Tibial nerve (tissue), 4 donors: ENCODE data around the gene CUTA. TPM values are rescaled to one million over a fixed set of nuclear protein-coding genes. Genes with fewer than 3 reads are reported as not detected.
"Not testable (repeated sequence)": the region's sequence is repeated elsewhere in the genome, so short reads cannot be mapped to it uniquely, and the experiment has no call there.

Experiments used
- DNase-seq, 2 donors: peaks; one replicate each; pipeline ENCODE4 v3.0.0-alpha.2; 2019; ENCODE audit warnings: low spot score in 2 of 2
- H3K27ac ChIP-seq, 4 donors: fragments of 200-600 bp; sonication (generic) in 3 of 4; one replicate each; pipeline ENCODE4 v1.5.1; 2017 to 2019; ENCODE audit warnings: mild to moderate bottlenecking in 1 of 4
- H3K27me3 ChIP-seq, 2 donors: fragments of 200-600 bp; sonication (generic) in 1 of 2; one replicate each; pipeline versions ENCODE4 v1.5.1 to v1.6.0; 2017 to 2019
- H3K36me3 ChIP-seq, 3 donors: fragments of 200-600 bp; sonication (generic); one replicate each; pipeline ENCODE4 v1.5.1; 2018 to 2019
- H3K4me1 ChIP-seq, 4 donors: fragments of 200-600 bp; sonication (generic) in 3 of 4; one replicate each; pipeline ENCODE4 v1.5.1; 2017 to 2019
- H3K4me3 ChIP-seq, 4 donors: fragments of 200-600 bp; sonication (generic) in 3 of 4; one replicate each; pipeline ENCODE4 v1.5.1; 2017 to 2019; ENCODE audit warnings: mild to moderate bottlenecking in 1 of 4, moderate library complexity in 1 of 4
- H3K9me3 ChIP-seq, 4 donors: fragments of 200-600 bp; sonication (generic) in 3 of 4; one replicate each; pipeline ENCODE4 v1.5.1; 2017 to 2019
- CTCF ChIP-seq, 5 experiments: fragments of 200-600 bp in 3 of 5; fragments of 450-650 bp in 2 of 5; sonication (generic) in 3 of 5; IDR thresholded peaks; one replicate each; pipeline ENCODE4 v1.5.1; 2016 to 2019; ENCODE audit warnings: antibody characterized with exemption in 5 of 5, mild to moderate bottlenecking in 3 of 5, moderate library complexity in 2 of 5
- EP300 ChIP-seq, 2 donors: sonication (generic); formaldehyde crosslinking; IDR thresholded peaks; one replicate each; pipeline ENCODE4 v1.6.1; 2017; ENCODE audit warnings: antibody characterized with exemption in 2 of 2, mild to moderate bottlenecking in 1 of 2
- POLR2A ChIP-seq, 2 donors: fragments of 450-650 bp; IDR thresholded peaks; one replicate each; pipeline ENCODE4 v1.6.1; 2017; ENCODE audit warnings: antibody characterized with exemption in 2 of 2, mild to moderate bottlenecking in 2 of 2, moderate library complexity in 2 of 2
- WGBS, 2 donors: methylation state at CpG; one replicate each; pipeline ENCODE4 v1.1.5; 2018; 5-methylcytosine and 5-hydroxymethylcytosine counted together
- total RNA-seq, 4 donors: library from RNA; depleted of rRNA; stranded (reverse); fragments of >200 nt; gene quantifications; one replicate each; pipeline ENCODE4 v1.1.0, GENCODE V29; 2016

CUTA gene
- total RNA-seq, 4 donors from 2014 or later, result 110 to 161 (median 154) TPM

DNA sequence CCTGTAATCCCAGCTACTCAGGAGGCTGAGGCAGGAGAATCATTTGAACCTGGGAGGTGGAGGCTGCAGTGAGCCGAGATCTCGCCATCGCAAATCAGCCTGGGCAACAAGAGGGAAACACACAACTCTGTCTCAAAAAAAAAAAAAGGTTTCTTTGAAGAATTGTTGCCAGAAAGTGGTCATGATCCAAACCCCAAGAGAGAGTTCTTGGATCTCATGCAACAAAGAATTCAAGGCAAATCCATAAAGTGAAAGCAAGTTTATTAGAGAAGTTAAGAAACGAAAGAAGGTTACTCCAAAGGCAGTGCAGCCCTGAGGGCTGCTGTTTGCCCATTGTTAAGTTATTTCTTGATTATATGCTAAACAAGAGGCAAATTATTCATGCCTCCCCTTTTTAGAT, 40.7 kb downstream of the CUTA start:
- peak overlapping the region in 2 of 4 donors; percentile 75 to 79 for H3K27ac ChIP-seq
- H3K4me3 ChIP-seq, result no peak overlapping the region
- WGBS, 2 donors, result 52 to 68% methylated on average over 4 of the region's 4 CpGs

DNA sequence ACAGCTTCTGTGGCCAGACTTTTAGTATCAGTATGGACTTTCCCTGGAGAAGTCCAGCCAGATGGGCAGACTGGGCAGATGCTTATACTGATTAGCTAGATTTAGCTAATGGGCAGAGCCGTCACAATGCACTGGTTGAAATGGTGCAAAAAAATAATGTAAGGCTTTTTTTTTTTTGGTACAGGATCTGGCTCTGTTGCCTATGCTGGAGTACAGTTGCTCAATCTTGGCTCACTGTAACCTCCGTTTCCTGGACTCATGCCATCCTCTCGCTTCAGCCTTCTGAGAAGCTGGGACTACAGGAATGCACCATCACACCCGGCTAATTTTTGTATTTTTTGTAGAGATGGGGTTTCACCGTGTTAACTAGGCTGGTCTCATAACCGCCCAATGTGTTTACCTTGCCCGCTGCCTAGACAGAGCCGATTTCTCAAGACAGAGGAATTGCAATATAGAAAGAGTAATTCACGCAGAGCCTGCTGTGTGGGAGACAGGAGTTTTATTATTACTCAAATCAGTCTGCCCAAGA, 42.7 kb downstream of the CUTA start:
- Histone ChIP-seq H3K36me3 (no peaks in the 10 kb centered on the region), H3K27me3 (no peaks in the 10 kb centered on the region), H3K27ac (peak overlapping the region; percentile 59 to 92 (median 70)), H3K4me1 (peaks cover 0 to 41% (median 20%) of the 10 kb centered on the region in 4 donors), H3K9me3 (no peaks in the 10 kb centered on the region), H3K4me3 (peak overlapping the region in 1 of 4 donors; percentile 17)
- DNase-seq, result peak; percentile 72 to 92
- 8 to 9% methylated on average over 9 of the region's 9 CpGs for WGBS, 2 donors
- TF ChIP-seq POLR2A (IDR thresholded peaks at IDR 0.05) (no peak), CTCF (IDR thresholded peaks at IDR 0.05) (no peak), EP300 (IDR thresholded peaks at IDR 0.05) (peak in 1 of 2 donors; percentile 62)

More for the DNA sequence above, 40.7 kb downstream of the CUTA start:
- peaks cover 0 to 41% (median 20%) of the 10 kb centered on the region in 4 donors for H3K4me1 ChIP-seq
- no peaks in the 10 kb centered on the region for H3K27me3 ChIP-seq
- DNase-seq, result no peak
- TF ChIP-seq POLR2A (IDR thresholded peaks at IDR 0.05) (no peak), EP300 (IDR thresholded peaks at IDR 0.05) (no peak), CTCF (IDR thresholded peaks at IDR 0.05) (no peak)
- no peaks in the 10 kb centered on the region for H3K36me3 ChIP-seq
- no peaks in the 10 kb centered on the region for H3K9me3 ChIP-seq

- Histone ChIP-seq H3K4me3 (no peak overlapping the region), H3K4me1 (peaks cover 0 to 41% (median 20%) of the 10 kb centered on the region in 4 donors), H3K27ac (peak overlapping the region; percentile 59 to 92 (median 70)), H3K9me3 (no peaks in the 10 kb centered on the region), H3K36me3 (no peaks in the 10 kb centered on the region), H3K27me3 (no peaks in the 10 kb centered on the region)
- TF ChIP-seq CTCF (IDR thresholded peaks at IDR 0.05) (no peak), EP300 (IDR thresholded peaks at IDR 0.05) (no peak), POLR2A (IDR thresholded peaks at IDR 0.05) (no peak)
- 60 to 67% methylated on average over 8 of the region's 8 CpGs for WGBS, 2 donors
- DNase-seq, result no peak
Observed at GRCh38 chr6:33373960-33374910, 43.7 kb downstream of the CUTA start.

DNA sequence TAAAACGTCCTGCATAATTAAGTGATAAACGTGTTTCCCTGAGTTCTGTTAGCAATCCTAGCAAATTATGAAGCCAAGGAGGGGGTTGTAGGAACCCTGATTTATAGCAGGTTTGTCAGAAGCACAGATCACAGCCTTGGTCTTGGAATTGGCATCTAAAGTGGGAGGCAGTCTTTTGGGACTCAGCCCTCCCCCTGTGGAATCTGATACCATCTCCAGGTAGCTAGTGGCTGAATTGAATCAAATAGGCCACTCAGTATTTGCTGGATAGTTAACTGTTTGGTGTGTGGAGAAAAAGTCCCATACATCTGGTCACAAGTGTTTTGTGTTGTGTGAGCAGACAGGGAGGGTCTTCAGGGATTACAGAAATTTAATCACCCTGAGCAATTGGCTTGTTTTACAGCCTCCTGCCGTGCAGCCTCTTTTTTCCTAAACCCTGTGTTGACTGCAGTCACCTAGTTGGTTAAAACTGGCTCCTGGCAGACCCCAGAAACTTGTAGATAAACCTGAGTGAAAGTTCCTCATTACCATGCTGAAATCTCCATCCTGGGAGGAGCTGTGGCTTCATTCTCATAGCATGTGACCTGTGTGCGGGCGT, 45.3 kb downstream of the CUTA start:
- no peak overlapping the region for H3K4me3 ChIP-seq
- no peaks in the 10 kb centered on the region for H3K9me3 ChIP-seq
- WGBS, 2 donors, result 46 to 54% methylated on average over 5 of the region's 5 CpGs
- no peak overlapping the region for H3K27ac ChIP-seq
- no peaks in the 10 kb centered on the region for H3K27me3 ChIP-seq
- no peak for DNase-seq
- no peaks in the 10 kb centered on the region for H3K36me3 ChIP-seq
- peaks cover 0 to 38% (median 20%) of the 10 kb centered on the region in 4 donors for H3K4me1 ChIP-seq
- TF ChIP-seq POLR2A (IDR thresholded peaks at IDR 0.05) (no peak), EP300 (IDR thresholded peaks at IDR 0.05) (no peak), CTCF (IDR thresholded peaks at IDR 0.05) (no peak)

DNA sequence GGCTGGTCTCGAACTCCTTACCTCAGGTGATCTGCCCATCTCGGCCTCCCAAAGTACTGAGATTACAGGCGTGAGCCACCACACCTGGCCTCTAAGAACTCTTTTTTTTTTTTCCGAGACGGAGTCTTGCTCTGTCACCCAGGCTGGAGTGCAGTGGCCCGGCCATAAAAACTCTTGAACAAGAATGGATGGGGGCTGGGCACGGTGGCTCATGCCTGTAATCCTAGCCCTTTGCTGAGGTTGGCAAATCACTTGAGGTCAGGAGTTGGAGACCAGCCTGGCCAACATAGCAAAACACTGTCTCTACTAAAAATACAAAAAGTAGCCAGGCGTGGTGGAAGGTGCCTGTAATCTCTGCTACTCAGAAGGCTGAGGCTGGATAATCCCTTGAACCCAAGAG, 46.0 kb downstream of the CUTA start:
- WGBS, 2 donors, result 85 to 86% methylated on average over 8 of the region's 8 CpGs
- not testable (repeated sequence) for H3K9me3 ChIP-seq, H3K27ac ChIP-seq

GRCh38 chr6:33367715-33368025, 50.2 kb downstream of the CUTA start:
- not testable (repeated sequence) for DNase-seq, H3K4me3 ChIP-seq, H3K27me3 ChIP-seq, H3K36me3 ChIP-seq, H3K27ac ChIP-seq, H3K4me1 ChIP-seq, H3K9me3 ChIP-seq
- 82 to 85% methylated on average over 5 of the region's 5 CpGs for WGBS, 2 donors

More for the DNA sequence above, 46.0 kb downstream of the CUTA start:
- H3K36me3 ChIP-seq, DNase-seq, H3K4me3 ChIP-seq, H3K27me3 ChIP-seq: not testable (repeated sequence)
- peaks cover 0 to 32% (median 20%) of the 10 kb centered on the region in 4 donors for H3K4me1 ChIP-seq
